ENCODE measurements around the gene CFAP65.

Gene CFAP65

DNA sequence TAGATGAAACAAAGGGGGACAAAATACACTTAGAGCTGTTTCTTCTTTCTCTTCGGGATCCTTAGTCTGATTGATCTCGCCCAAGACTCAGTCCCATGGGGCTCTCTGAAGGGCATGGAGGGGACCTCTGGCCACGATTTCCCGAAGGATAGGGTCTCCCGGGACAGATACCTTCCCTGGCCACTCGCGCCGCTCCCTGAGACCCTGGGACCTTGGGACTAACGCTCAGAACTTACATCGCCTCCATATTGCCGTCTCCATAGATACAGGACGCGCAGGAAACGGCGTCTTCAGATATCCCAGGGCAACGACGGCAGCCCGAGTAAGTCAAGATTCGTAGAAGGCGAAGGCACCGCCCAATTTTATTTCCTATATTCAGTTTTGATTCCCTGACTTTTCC, at the start of gene CFAP65:
Gene CFAP65 (minus strand): TSS at position 265 of the 400 bp plus-strand sequence. CDS start 2,468 bp downstream, outside the sequence.
- no peak for DNase-seq (ENCODE audit: low read depth in 3 of 3)

- DNase-seq (ENCODE audit: low read depth in 3 of 3): no peak
Observed at GRCh38 chr2:219090436-219091299, 49.4 kb upstream of the CFAP65 start.

DNA sequence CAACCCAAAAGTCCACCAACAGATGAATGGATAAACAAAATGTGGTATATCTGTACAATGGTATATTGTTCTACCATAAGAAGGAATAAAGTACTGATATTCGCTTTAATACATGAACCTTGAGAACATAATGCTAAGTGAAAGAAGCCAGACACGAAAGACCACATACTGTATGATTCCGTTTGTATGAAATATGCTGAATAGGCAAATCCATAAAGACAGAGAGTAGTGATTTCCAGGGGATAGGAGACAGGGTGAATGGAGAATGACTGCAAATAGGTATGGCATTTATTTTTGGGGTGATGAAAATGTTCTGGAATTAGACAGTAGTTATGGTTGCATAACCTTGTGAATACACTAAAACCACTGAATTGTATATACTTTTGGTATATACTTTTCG, 48.0 kb upstream of the CFAP65 start:
- no peak for DNase-seq (ENCODE audit: low read depth in 3 of 3)

DNA sequence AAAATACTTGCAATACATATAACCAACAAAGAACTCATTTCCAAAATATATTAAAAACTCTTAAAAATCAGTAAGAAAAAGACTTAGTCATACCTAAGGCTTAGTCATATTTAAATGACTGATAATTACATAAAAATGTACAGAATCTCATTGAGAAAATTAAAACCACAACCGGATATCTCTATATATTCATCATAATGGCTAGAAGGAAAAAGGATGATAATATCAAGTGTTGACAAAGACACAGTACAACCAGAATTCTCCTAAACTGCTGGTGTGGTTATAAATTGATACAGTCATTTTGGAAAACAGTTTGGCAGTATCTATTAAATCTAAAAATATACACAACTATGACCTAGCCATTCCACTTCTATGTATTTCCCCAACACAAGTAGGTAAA, 46.5 kb upstream of the CFAP65 start:
- DNase-seq (ENCODE audit: low read depth in 3 of 3): no peak

GRCh38 chr2:219087361-219087760, 46.0 kb upstream of the CFAP65 start:
- no peak for DNase-seq (ENCODE audit: low read depth in 3 of 3)

- no peak for DNase-seq (ENCODE audit: low read depth in 3 of 3)
Observed at GRCh38 chr2:219086196-219086595, 44.9 kb upstream of the CFAP65 start.

DNA sequence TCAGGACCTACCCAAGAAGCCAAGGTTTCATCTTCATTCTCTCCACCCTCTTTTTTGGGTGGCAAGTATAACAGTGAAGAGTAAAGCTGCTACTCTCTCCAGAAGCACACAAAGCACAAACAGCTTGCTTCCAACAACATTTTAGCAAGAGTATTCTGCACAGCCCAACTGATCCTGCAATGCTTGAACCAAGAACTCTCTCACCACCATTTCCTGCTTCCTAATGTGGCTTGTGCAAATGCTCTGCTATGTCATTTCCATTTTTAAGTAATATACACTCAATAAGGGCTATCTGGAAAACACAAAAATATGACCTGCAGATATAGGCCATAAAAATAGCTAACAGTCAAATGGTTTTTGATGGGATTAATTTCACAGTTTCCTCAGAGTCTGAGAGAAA, 43.5 kb upstream of the CFAP65 start:
- DNase-seq (ENCODE audit: low read depth in 3 of 3): no peak

DNA sequence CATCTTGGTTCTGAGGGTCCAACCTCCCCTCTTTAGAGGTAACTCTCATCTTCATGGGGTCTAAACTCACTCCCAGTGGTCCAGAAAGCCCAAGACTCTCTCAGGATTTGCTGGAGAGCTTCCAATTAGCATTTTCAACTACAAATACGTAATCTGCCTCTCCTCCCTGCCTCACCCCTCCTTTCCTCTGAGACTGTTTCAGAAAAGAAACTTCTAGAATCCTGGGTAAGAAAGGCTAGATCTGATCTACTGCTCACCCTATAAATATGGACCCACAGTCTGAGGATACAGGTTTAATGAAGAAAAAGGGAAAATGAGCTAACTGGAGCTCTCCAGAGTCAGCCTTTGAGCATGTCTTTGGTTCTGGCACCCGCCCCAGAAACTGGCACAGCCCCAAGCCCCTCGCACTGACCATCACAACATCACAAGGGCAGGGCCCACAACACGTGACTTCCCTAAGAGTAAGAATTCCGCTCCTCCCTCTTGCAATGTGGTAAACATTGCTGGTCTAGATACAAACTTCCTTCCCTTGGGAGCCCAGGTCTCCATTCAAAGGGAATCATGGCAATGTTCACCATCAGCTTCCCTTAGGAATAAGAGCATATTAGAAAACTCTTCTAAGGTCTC, 41.1 kb upstream of the CFAP65 start:
- DNase-seq (ENCODE audit: low read depth in 3 of 3): no peak

GRCh38 chr2:219081701-219082331, 40.5 kb upstream of the CFAP65 start:
- no peak for DNase-seq (ENCODE audit: low read depth in 3 of 3)

- DNase-seq (ENCODE audit: low read depth in 3 of 3): no peak
Observed at GRCh38 chr2:219081096-219081495, 39.8 kb upstream of the CFAP65 start.

GRCh38 chr2:219079417-219079816, 38.1 kb upstream of the CFAP65 start:
- DNase-seq (ENCODE audit: low read depth in 3 of 3): no peak

DNA sequence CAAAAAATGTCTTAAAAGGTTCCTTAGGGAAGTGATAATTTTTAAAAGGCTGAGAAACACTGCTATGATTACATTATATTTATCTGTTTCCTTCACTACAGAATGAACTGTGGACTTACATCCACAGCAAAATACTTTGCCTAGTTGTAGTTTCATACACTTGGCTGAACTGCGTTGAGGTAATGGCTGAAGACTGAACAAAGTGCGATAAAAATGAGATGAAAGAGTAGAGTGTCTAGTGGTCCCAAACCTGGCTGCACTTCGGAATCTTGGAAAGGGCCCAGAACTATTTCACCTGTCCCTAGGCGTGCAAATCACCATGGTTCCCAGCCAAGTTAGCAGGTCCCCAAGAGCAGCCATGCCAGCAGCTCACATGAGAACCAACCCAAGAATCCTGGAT, 37.6 kb upstream of the CFAP65 start:
- DNase-seq (ENCODE audit: low read depth in 3 of 3): no peak

DNA sequence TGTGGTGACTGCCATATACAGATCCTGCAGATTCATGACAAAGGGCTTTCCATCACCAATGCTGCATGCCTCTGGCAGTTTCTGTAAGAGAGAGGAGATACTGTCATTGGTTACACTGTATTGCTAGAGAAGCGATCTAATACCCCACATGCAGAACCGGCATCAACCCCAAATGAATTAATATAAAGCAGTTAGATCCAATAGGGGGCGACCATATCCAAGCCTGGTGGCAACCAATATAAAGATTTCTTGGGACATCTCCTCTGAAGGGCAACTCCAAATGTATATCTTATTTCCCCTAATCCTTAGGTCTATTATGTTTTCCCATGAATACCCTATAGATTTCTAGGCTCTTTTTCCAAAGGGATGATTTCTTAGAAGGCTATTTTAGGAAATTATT, 36.8 kb upstream of the CFAP65 start:
- DNase-seq (ENCODE audit: low read depth in 3 of 3): no peak

DNA sequence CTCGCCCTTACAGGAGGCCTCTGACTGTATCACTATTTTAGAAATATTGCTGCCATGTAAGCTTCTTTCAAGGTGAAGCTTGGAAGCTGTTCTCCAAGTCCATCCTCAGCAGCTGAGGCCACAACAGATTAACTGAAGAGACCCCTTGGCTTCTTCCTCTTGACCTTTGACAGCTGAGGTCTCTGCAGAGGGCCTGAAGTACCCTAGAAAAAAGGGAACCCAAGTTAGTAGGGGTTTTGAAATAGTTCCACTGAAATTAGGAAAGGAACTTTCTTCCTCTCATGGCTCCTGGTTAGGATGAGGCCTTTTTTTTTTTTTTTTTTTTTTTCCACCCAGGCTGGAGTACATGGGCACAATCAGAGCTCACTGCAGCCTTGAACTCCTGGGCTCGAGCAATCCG, 34.9 kb upstream of the CFAP65 start:
- no peak for DNase-seq (ENCODE audit: low read depth in 3 of 3)

DNA sequence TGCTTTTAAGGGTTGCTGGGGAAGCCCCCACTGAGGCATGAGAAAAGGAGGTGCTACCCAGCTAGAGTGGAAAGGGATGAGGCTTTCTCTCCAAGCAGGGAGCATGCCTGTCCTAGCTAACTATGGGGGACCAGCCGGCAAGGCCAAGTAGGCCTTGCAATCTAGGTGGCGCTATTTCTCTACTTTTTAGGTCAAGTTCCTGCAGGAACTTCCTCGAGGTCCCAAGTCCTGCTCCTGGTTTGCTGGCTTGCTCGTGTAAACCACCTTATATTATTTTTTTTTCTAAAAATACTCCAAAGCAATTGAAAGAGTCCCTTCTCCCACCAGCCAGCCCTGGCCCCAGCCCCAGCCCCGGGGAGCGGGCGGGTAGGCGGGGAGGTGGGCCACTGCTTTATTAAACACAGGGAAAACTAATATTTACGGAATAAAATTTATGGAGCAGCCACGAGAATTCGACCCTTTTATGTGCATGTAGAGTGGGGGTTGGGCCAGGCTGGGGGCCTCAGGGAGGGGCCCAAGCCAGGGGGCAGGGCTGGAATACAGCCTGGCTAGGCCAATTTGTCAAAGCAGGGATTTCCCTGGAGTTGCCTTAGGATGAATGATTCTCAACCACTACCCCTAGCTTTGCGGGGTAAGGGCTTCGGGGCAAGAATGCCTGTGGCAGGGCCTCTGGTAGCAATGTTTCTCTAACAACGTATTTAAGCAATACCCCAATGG, 32.3 kb upstream of the CFAP65 start:
- DNase-seq (ENCODE audit: low read depth in 3 of 3): no peak

- DNase-seq (ENCODE audit: low read depth in 3 of 3): no peak
Observed at GRCh38 chr2:219072741-219073250, 31.5 kb upstream of the CFAP65 start.

DNA sequence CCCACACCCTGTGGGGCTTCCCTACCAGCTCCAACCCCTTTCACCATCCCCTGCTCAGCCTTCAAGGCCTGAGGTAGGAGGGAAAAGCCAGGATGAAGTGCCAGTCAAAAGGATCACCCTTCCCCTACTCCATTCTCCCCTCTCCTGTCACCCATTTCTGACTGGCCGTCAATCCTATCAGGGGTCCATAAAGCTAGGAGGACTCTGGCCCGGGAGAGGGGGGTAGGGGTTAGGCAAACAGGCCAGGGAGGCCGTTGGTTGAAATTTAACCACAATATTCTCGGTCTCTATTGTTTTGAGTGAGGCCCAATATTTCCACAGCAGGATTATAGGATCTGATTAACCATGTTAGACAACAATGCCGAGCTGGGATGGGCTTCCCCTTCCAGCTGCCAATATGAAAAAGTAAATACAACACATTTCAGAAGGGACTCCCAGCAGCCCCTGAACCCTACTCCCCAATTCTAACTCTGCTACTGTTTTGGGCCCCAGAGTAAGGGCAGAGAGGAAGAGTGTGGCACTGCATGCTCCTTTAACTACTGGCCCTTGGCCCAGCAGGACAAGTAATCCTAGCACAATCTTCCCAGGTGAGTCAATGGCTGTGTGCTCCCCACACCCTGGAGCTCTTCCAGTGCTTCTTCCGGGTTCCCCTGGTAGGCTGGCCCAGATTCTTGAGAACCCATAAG, 30.0 kb upstream of the CFAP65 start:
- no peak for DNase-seq (ENCODE audit: low read depth in 3 of 3)

GRCh38 chr2:219065484-219065883, 24.2 kb upstream of the CFAP65 start:
- no peak for DNase-seq (ENCODE audit: low read depth in 3 of 3)

GRCh38 chr2:219062081-219062480, 20.8 kb upstream of the CFAP65 start:
- DNase-seq (ENCODE audit: low read depth in 3 of 3): no peak

DNA sequence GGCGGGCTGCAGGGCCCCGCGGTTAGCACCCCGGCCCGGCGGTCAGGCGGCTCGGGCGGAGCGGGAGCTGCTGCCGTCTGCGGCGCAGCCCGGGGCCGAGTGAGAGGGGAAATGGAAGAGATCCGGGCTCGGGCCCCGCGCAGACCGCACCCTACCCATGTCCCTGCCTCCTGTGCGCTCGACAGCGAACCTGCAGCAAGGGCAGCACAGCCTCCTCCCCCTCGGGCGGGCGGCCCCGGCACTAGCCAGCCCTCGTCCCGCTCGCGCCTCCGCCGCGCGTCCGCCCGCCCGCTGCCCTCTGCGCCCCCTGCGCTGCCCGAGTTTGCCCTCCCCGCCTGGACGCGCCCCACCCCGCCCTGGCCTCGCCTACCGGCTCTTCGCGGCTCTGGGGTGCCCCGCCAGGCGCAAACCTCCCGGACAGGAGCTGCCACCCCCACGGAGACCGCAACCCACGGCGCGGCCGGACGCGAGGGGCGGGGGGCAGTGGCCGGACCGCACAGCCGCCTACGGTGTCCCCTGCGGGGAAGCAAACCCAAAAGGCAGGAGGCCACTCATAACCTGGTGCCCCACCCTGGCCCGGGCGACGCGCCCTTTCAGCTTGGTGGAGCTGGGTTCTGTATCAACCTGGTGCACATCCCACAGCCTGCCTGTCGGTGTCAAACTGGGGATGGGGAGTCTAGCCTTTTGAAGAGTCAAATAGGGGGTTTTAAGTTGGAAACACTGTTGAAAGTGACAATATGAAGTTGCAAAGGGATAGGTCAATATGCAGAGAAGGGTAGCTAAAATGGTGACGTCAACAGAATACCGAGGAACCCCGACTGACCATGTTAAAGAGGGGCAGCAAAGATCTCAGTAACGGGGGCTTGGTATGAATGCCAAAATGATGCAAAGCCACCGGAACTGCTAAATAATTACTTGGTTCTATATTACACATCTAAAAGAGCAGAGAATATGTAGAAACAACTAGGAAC, 19.8 kb upstream of the CFAP65 start, which contains the start of gene IHH:
Gene IHH (minus strand): TSS at position 101 of the 971 bp plus-strand sequence. CDS start 454 bp downstream, outside the sequence.
- DNase-seq (ENCODE audit: low read depth in 3 of 3): no peak

All from stimulated activated CD4-positive, alpha-beta T cell treated with anti-CD3 and anti-CD28 coated beads, TNF-alpha, amount 100 ng/mL, for 48 hours (primary cell).